ENCODE data around the gene FRS3. TPM values are rescaled to one million over a fixed set of nuclear protein-coding genes. Genes with fewer than 3 reads are reported as not detected.

FRS3 gene
- total and polyA plus RNA-seq, 8 donors = 0.29 to 22.2 (median 3.6) TPM

GRCh38 chr6:41798901-41799558 lies 19.3 kb upstream of the FRS3 start:
- no peak for DNase-seq
- 90 to 97% (median 96%) methylated on average over 7 of the region's 7 CpGs for WGBS, 5 donors
- no peak for TF ChIP-seq POLR2AphosphoS5 (IDR thresholded peaks at IDR 0.05)
- no peak for TF ChIP-seq EP300 (IDR thresholded peaks at IDR 0.05)
- TF ChIP-seq, protein P1, sequence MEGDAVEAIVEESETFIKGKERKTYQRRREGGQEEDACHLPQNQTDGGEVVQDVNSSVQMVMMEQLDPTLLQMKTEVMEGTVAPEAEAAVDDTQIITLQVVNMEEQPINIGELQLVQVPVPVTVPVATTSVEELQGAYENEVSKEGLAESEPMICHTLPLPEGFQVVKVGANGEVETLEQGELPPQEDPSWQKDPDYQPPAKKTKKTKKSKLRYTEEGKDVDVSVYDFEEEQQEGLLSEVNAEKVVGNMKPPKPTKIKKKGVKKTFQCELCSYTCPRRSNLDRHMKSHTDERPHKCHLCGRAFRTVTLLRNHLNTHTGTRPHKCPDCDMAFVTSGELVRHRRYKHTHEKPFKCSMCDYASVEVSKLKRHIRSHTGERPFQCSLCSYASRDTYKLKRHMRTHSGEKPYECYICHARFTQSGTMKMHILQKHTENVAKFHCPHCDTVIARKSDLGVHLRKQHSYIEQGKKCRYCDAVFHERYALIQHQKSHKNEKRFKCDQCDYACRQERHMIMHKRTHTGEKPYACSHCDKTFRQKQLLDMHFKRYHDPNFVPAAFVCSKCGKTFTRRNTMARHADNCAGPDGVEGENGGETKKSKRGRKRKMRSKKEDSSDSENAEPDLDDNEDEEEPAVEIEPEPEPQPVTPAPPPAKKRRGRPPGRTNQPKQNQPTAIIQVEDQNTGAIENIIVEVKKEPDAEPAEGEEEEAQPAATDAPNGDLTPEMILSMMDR (IDR thresholded peaks at IDR 0.05) = no peak
- no peak for TF ChIP-seq POLR2A (IDR thresholded peaks at IDR 0.05)
- no peaks in the 10 kb centered on the region for H3K9me3 ChIP-seq
- H3K36me3 ChIP-seq = peaks cover 0 to 58% (median 52%) of the 10 kb centered on the region in 4 donors
- no peak overlapping the region for H3K4me3 ChIP-seq
- H3K27ac ChIP-seq = no peak overlapping the region
- no peaks in the 10 kb centered on the region for H3K27me3 ChIP-seq
- no peaks in the 10 kb centered on the region for H3K4me1 ChIP-seq
- intact Hi-C loops (cut with DNase I; ENCODE audit: low total_unique reads) = loop anchor here (10.0 kb wide), 1 partner anchor 116 kb away; no protein-coding TSS in a partner anchor

DNA sequence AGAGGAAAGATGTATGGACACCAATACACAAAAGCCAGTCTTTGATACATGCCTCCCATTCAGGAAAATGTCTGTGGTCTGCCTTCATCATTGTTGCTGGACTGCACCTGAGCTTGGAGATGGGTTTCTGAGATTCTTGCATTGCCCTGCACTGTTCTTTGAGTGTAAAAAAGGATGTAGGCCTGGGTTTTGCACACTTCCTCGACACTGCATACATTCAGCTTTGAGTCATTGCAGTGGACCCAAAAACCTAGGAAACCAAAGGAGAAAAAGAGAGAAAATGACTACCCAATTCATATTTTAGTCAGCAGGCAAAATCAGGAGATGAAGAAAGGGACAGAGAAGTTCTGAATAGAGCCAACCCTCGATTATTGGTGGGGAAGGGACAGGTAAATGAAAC lies 16.8 kb upstream of the FRS3 start:
- intact Hi-C loops (cut with DNase I; ENCODE audit: low total_unique reads) = loop anchor here (10.0 kb wide), 1 partner anchor 118 kb away; no protein-coding TSS in a partner anchor
- H3K27ac ChIP-seq = no peak overlapping the region
- no peaks in the 10 kb centered on the region for H3K4me1 ChIP-seq
- no peak overlapping the region for H3K4me3 ChIP-seq
- peaks cover 8 to 84% (median 76%) of the 10 kb centered on the region in 4 donors for H3K36me3 ChIP-seq
- no peak for TF ChIP-seq POLR2AphosphoS5 (IDR thresholded peaks at IDR 0.05)
- TF ChIP-seq, protein P1 (IDR thresholded peaks at IDR 0.05) = no peak
- H3K9me3 ChIP-seq = no peaks in the 10 kb centered on the region
- DNase-seq = no peak
- no peaks in the 10 kb centered on the region for H3K27me3 ChIP-seq
- 86 to 88% (median 87%) methylated on average over 2 of the region's 2 CpGs for WGBS, 5 donors

DNA sequence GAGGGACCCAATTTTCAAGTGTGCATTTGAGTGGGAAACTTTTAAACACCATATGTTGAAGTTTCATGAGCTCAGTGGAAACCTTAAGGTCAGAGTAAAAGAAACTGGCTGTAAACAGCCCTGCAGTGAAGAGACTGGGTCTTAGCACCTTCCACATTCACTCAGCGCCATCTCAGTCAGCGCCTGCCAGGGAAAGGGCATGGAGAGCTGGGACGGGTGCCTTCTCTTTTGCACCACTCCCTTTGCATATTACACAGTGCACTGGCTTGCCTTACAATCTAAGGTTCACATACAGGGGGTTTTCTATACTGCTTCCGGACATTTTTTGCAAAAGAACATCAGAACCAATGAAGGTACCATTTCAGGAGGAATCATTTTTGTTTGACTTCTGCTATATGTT lies 12.3 kb upstream of the FRS3 start:
- Histone ChIP-seq H3K4me1 (peaks cover 10 to 25% (median 18%) of the 10 kb centered on the region in 4 donors), H3K27ac (no peak overlapping the region), H3K9me3 (no peaks in the 10 kb centered on the region), H3K27me3 (no peaks in the 10 kb centered on the region), H3K4me3 (no peak overlapping the region), H3K36me3 (peaks cover 29 to 84% (median 76%) of the 10 kb centered on the region in 4 donors)
- intact Hi-C loops (cut with DNase I; ENCODE audit: low total_unique reads) = loop anchor here (10.0 kb wide), 1 partner anchor 123 kb away; no protein-coding TSS in a partner anchor
- no peak for DNase-seq
- 76 to 83% (median 82%) methylated on average over 4 of the region's 4 CpGs for WGBS, 5 donors
- TF ChIP-seq POLR2AphosphoS5 (IDR thresholded peaks at IDR 0.05) (no peak), POLR2A (IDR thresholded peaks at IDR 0.05) (no peak), EP300 (IDR thresholded peaks at IDR 0.05) (no peak)
- TF ChIP-seq, protein P1 (IDR thresholded peaks at IDR 0.05) = no peak

- intact Hi-C loops (cut with DNase I; ENCODE audit: low total_unique reads) = loop anchor here (10.0 kb wide), 1 partner anchor 123 kb away; no protein-coding TSS in a partner anchor
- H3K9me3 ChIP-seq = no peaks in the 10 kb centered on the region
Observed at GRCh38 chr6:41791305-41791704, 11.6 kb upstream of the FRS3 start.

GRCh38 chr6:41790045-41790444 lies 10.3 kb upstream of the FRS3 start:
- peaks cover 22 to 38% (median 34%) of the 10 kb centered on the region in 4 donors for H3K4me1 ChIP-seq
- H3K36me3 ChIP-seq = peaks cover 29 to 65% (median 59%) of the 10 kb centered on the region in 4 donors
- no peak overlapping the region for H3K27ac ChIP-seq
- no peak overlapping the region for H3K4me3 ChIP-seq
- DNase-seq = no peak
- WGBS, 5 donors = 93 to 100% (median 97%) methylated on average over 1 of the region's 1 CpG
- intact Hi-C loops (cut with DNase I; ENCODE audit: low total_unique reads) = loop anchor here (10.0 kb wide), 1 partner anchor 125 kb away; no protein-coding TSS in a partner anchor
- no peaks in the 10 kb centered on the region for H3K9me3 ChIP-seq
- TF ChIP-seq POLR2AphosphoS5 (IDR thresholded peaks at IDR 0.05) (no peak), EP300 (IDR thresholded peaks at IDR 0.05) (no peak), POLR2A (IDR thresholded peaks at IDR 0.05) (no peak)
- TF ChIP-seq, protein P1 (IDR thresholded peaks at IDR 0.05) = no peak
- no peaks in the 10 kb centered on the region for H3K27me3 ChIP-seq

More at GRCh38 chr6:41791305-41791704, 11.6 kb upstream of the FRS3 start:
- no peak for DNase-seq
- no peak for TF ChIP-seq POLR2AphosphoS5 (IDR thresholded peaks at IDR 0.05)
- H3K27me3 ChIP-seq = no peaks in the 10 kb centered on the region
- H3K36me3 ChIP-seq = peaks cover 29 to 77% (median 71%) of the 10 kb centered on the region in 4 donors
- no peak overlapping the region for H3K27ac ChIP-seq
- 74 to 90% (median 80%) methylated on average over 1 of the region's 1 CpG for WGBS, 5 donors
- no peak overlapping the region for H3K4me3 ChIP-seq
- peaks cover 10 to 25% (median 22%) of the 10 kb centered on the region in 4 donors for H3K4me1 ChIP-seq
